Activated T-helper 1 cell treated with Interleukin-2 at 50 U/mL for 16 hours (primary cell): ENCODE measurements around the gene CPA1.

Source experiments
- DNase-seq: peaks from one replicate; pipeline ENCODE4 v3.0.0-alpha.2; 2020; ENCODE audit warnings: low read depth

Gene CPA1

DNA sequence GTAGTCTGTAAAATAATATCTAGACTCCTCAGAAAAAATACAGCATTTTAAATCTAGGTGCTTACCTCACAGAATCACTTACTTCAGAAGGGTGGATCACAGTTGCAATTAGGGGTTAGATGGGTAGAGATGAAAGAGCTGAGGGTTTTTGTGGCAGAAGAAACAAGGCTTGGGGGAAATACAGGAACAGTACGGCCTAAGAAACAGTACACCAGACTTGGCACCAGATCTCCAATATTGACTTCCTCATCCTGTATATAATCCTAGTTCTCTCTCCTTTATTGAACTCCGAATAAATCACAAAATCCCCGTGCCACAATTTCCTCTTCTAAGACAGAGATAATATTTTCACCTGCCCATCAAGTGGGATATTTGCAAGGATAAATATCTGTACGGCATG is 46.3 kb downstream of the CPA1 start:
- no peak for DNase-seq

DNA sequence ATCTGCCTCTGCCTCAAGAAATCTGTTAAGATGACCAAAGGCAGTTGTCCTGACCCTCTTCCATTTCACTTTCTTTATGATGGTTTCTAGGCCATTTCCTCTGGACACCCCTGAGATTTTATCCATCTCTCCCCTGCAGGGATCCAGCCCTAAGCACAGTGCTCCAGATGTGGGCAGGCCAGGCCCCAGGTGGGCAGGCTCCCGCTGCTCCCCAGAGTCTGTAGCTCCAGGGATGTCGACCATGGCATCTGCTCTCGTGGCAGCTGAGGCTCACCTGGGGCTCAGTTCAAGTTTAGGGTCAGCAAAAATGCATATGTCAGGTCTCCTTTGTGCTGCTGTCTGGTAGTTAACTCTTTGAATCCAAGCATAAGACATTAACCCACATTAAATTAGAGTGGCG is 48.7 kb downstream of the CPA1 start:
- no peak for DNase-seq

DNA sequence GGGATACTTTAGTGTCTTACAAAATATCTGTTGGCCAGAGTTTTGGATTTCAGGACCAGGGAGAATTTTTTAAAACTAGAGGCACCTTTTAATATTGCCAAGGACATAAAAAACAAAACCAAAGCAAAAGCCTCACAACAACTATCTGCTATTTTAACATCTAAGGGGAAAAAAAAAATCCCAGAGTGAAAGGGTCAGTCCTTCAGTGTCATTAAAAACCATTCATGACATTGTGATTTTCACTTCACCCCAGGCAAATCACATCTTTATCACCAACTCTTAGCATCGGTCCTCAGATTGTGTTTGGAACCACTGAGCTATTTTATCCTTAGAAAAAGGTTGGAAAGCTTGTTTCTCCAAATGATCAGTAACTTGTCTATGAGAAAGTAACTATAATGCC is 49.8 kb downstream of the CPA1 start:
- DNase-seq = no peak

DNA sequence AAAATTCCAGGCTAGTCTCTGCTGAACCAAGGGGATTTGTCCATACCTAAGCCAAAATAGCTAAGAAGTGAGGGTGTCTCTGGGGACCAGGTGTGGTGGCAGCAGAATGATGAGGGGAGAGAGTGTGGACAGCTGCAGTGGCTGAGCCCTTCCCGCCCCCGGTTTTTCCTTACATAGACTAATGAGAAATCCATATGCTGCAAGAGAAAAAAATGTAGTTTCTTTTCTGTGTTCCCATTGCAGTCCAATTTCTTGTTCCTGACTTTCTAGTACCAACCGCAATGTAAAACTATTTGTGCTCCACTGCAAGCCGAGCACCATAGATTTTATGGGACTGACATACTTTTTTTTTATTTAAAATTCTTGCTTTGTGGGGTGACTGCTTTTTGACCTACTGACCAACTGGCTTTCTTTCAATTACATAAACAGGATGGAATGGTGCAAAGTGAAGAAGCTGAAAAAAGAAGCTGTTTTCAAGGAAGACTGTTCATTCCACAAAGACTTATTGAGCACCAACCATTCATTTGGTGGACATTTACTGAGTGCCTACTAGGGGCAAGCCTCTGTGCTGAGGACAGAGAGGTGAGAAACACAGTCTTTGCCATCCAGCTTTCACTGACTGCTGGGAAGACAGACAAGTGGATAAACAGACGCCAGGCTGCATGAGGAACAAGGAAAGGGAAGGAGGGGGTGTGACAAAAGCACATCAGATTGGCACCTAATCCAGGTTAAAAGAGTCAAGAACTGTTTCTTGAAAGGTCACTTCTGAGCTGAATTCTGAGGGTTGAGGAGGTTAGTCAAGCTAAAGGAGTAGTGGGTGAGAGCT is 50.8 kb downstream of the CPA1 start:
- DNase-seq = no peak

DNA sequence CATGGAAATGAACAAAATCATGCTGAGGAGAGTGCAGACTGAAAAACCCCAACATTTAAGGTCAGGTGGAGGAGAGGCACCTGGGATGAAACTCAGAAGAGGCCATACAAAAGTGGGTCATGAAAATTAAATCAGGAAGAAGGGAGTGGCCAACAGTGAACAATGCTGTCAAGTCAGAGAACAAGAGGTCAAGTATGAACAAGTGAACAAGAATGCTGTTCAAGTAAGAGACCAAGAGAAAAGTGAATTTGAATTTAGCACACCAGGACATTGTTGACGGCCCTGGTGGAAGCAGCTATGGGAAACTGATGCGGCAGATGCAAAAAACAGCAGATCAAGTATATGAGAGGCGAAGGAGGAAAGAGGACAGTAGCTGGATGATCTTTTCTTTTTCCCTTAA is 52.6 kb downstream of the CPA1 start:
- no peak for DNase-seq

DNA sequence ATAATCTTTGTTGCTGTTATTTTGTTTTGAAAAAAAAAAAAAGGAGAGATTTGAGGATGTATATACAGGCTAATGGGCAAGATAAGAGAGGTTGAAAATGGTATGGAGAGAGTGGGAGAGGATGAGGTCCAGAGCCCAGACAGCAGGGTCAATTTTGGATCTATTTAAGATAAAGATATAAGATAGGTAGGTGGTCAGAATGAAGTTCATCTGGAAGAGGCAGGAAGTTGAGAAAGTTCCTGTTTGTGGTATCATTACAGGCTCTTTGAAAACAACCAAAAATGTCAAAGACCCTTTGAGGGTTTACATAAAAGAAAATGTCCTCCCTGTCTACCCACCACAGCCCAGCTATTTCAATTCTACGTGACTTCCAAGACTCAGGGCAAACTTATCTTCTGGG is 53.0 kb downstream of the CPA1 start:
- no peak for DNase-seq

DNA sequence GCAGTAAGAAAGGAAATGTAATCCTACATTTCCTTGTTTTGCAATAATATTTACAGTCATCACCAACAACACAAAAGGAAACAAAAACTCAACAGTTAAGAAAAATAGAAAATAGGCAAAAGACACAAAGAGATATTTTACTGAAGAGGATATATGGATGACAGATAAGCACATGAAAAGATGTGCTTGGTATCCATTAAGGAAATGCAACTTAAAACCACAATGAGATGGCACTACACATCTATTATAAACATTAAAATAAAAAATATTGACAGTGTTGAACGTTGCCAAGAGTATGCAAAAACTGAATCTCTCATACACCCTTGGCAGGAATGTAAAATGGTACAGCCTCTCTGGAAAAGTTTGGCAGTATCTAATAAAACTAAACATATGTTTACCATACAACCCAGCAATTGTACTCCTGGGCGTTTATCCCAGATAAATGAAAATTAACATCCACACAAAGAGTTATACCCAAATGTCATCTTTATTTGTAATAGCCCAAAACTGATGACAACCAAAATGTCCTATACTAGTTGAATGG is 55.1 kb downstream of the CPA1 start:
- DNase-seq = no peak

DNA sequence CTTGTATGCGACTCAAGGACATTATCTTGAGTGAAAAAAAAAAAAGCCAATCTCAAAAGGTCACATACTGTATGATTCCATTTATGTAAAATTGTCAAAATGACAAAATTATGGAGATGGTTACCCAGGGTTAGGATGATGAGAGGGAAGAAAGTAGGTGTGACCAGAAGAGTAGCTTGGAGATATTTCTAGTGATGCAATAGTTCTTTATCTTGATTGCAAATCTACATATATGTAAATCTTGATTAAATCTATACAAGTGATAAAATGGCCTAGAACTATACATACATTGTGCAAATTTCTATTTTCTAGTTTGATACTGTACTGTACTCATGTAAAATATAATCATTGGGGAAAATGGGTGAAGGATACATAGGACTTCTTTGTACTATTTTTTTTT is 56.0 kb downstream of the CPA1 start:
- DNase-seq = no peak
